ENCODE results near the gene ZYX.

Gene ZYX

GRCh38 chr7:143384661-143385631, 3.8 kb downstream of the ZYX start:
- Histone ChIP-seq H3K27ac (ENCODE audit: low read depth, low read length) (no peak overlapping the region), H3K4me1 (ENCODE audit: control insufficient read depth in 1 of 2, insufficient read depth in 2 of 2, low read length in 2 of 2) (peaks cover 49 to 56% of the 10 kb centered on the region in 2 donors), H3K4me3 (ENCODE audit: low read depth in 1 of 2, low read length in 2 of 2) (peak overlapping the region; percentile 19 to 92), H3K36me3 (ENCODE audit: control insufficient read depth in 1 of 2, insufficient read depth in 2 of 2, low read length in 2 of 2) (peaks cover 18 to 25% of the 10 kb centered on the region in 2 donors), H3K9ac (ENCODE audit: low read depth in 1 of 2, low read length in 2 of 2) (peak overlapping the region in 1 of 2 donors; percentile 4), H3K9me3 (ENCODE audit: control insufficient read depth in 1 of 2, low read length in 2 of 2) (no peaks in the 10 kb centered on the region), H3K27me3 (ENCODE audit: control insufficient read depth in 1 of 2, insufficient read depth in 2 of 2, low read length in 2 of 2) (no peaks in the 10 kb centered on the region)

- H3K9ac ChIP-seq (ENCODE audit: low read depth in 1 of 2, low read length in 2 of 2), result peak overlapping the region in 1 of 2 donors; percentile 32
- peaks cover 28 to 36% of the 10 kb centered on the region in 2 donors for H3K36me3 ChIP-seq (ENCODE audit: control insufficient read depth in 1 of 2, insufficient read depth in 2 of 2, low read length in 2 of 2)
- peaks cover 48 to 55% of the 10 kb centered on the region in 2 donors for H3K4me1 ChIP-seq (ENCODE audit: control insufficient read depth in 1 of 2, insufficient read depth in 2 of 2, low read length in 2 of 2)
- no peaks in the 10 kb centered on the region for H3K27me3 ChIP-seq (ENCODE audit: control insufficient read depth in 1 of 2, insufficient read depth in 2 of 2, low read length in 2 of 2)
- no peak overlapping the region for H3K27ac ChIP-seq (ENCODE audit: low read depth, low read length)
- no peaks in the 10 kb centered on the region for H3K9me3 ChIP-seq (ENCODE audit: control insufficient read depth in 1 of 2, low read length in 2 of 2)
- peak overlapping the region in 1 of 2 donors; percentile 54 for H3K4me3 ChIP-seq (ENCODE audit: low read depth in 1 of 2, low read length in 2 of 2)
Measured at GRCh38 chr7:143385891-143386781, 5.0 kb downstream of the ZYX start.

DNA sequence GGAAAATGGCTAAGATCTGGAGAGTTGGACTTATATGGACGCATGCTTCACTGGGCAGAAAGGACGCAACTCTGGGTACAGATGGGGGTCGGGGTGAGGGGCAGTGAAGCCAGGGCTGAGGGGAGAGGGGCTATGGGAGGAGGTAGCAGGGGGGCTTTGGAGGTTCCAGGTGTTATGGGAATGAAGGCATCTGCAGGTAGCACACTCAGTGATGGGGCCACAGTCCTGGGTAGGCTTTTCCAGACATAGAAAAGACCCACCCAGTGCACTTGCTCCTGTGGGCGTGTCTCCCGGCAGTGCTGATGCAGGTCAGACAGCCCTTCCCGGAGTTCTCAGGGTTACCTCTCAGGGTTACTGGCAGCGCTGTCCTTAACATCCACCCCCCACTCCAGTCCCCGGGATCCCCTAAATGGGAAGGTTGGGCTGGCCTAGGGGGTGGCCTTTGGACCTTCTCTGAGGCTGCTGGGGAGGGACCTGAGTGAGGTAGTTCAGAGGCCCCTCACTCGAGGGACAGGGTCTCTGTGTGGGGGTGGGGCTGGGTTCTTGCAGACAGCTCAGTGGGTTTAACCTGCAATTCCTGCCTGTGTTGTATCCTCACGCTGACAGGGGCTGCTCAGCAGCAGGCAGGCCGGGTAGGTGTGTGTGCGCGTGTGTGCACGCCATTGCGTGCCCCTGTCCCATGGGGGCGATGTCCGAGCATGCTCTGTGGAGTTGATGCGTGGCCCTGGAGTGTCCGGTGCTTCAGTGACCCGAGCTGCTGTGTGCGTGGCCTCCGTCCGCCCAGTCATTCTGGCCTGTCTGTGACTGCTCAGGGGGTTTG, 6.2 kb downstream of the ZYX start:
- Histone ChIP-seq H3K4me1 (ENCODE audit: control insufficient read depth in 1 of 2, insufficient read depth in 2 of 2, low read length in 2 of 2) (peaks cover 58 to 60% of the 10 kb centered on the region in 2 donors), H3K36me3 (ENCODE audit: control insufficient read depth in 1 of 2, insufficient read depth in 2 of 2, low read length in 2 of 2) (peaks cover 35 to 43% of the 10 kb centered on the region in 2 donors), H3K4me3 (ENCODE audit: low read depth in 1 of 2, low read length in 2 of 2) (no peak overlapping the region), H3K27ac (ENCODE audit: low read depth, low read length) (no peak overlapping the region), H3K9me3 (ENCODE audit: control insufficient read depth in 1 of 2, low read length in 2 of 2) (no peaks in the 10 kb centered on the region), H3K9ac (ENCODE audit: low read depth in 1 of 2, low read length in 2 of 2) (no peak overlapping the region), H3K27me3 (ENCODE audit: control insufficient read depth in 1 of 2, insufficient read depth in 2 of 2, low read length in 2 of 2) (no peaks in the 10 kb centered on the region)

DNA sequence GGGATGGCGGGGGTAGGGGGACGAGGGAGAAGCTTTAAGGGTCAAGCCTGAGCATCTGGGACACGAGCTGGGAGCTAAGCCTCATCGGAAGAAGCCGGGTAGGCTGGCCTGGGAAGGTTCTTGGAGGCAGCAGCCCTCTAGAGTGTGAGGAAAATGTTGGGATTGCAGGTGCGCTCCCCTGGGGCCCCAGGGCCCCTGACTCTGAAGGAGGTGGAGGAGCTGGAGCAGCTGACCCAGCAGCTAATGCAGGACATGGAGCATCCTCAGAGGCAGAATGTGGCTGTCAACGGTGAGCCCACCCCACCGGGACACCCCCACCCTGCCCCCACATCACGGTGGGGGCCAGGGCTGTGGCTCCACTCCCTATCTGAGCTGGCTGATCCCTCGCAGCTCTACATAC, 6.9 kb downstream of the ZYX start:
- no peak overlapping the region for H3K4me3 ChIP-seq (ENCODE audit: low read depth in 1 of 2, low read length in 2 of 2)
- H3K9me3 ChIP-seq (ENCODE audit: control insufficient read depth in 1 of 2, low read length in 2 of 2), result no peaks in the 10 kb centered on the region
- H3K27ac ChIP-seq (ENCODE audit: low read depth, low read length), result no peak overlapping the region
- H3K9ac ChIP-seq (ENCODE audit: low read depth in 1 of 2, low read length in 2 of 2), result no peak overlapping the region
- H3K4me1 ChIP-seq (ENCODE audit: control insufficient read depth in 1 of 2, insufficient read depth in 2 of 2, low read length in 2 of 2), result peaks cover 55 to 59% of the 10 kb centered on the region in 2 donors
- H3K36me3 ChIP-seq (ENCODE audit: control insufficient read depth in 1 of 2, insufficient read depth in 2 of 2, low read length in 2 of 2), result peaks cover 35 to 43% of the 10 kb centered on the region in 2 donors
- no peaks in the 10 kb centered on the region for H3K27me3 ChIP-seq (ENCODE audit: control insufficient read depth in 1 of 2, insufficient read depth in 2 of 2, low read length in 2 of 2)

- peaks cover 35 to 46% of the 10 kb centered on the region in 2 donors for H3K36me3 ChIP-seq (ENCODE audit: control insufficient read depth in 1 of 2, insufficient read depth in 2 of 2, low read length in 2 of 2)
- no peaks in the 10 kb centered on the region for H3K27me3 ChIP-seq (ENCODE audit: control insufficient read depth in 1 of 2, insufficient read depth in 2 of 2, low read length in 2 of 2)
- H3K9ac ChIP-seq (ENCODE audit: low read depth in 1 of 2, low read length in 2 of 2), result no peak overlapping the region
- no peak overlapping the region for H3K27ac ChIP-seq (ENCODE audit: low read depth, low read length)
- no peak overlapping the region for H3K4me3 ChIP-seq (ENCODE audit: low read depth in 1 of 2, low read length in 2 of 2)
- no peaks in the 10 kb centered on the region for H3K9me3 ChIP-seq (ENCODE audit: control insufficient read depth in 1 of 2, low read length in 2 of 2)
- peaks cover 56 to 59% of the 10 kb centered on the region in 2 donors for H3K4me1 ChIP-seq (ENCODE audit: control insufficient read depth in 1 of 2, insufficient read depth in 2 of 2, low read length in 2 of 2)
Measured at GRCh38 chr7:143388491-143389101, 7.5 kb downstream of the ZYX start.

GRCh38 chr7:143389316-143390103, 8.4 kb downstream of the ZYX start:
- Histone ChIP-seq H3K9me3 (ENCODE audit: control insufficient read depth in 1 of 2, low read length in 2 of 2) (no peaks in the 10 kb centered on the region), H3K4me3 (ENCODE audit: low read depth in 1 of 2, low read length in 2 of 2) (no peak overlapping the region), H3K27me3 (ENCODE audit: control insufficient read depth in 1 of 2, insufficient read depth in 2 of 2, low read length in 2 of 2) (no peaks in the 10 kb centered on the region), H3K4me1 (ENCODE audit: control insufficient read depth in 1 of 2, insufficient read depth in 2 of 2, low read length in 2 of 2) (peaks cover 53% of the 10 kb centered on the region in 2 donors), H3K9ac (ENCODE audit: low read depth in 1 of 2, low read length in 2 of 2) (no peak overlapping the region), H3K36me3 (ENCODE audit: control insufficient read depth in 1 of 2, insufficient read depth in 2 of 2, low read length in 2 of 2) (peaks cover 35 to 51% of the 10 kb centered on the region in 2 donors), H3K27ac (ENCODE audit: low read depth, low read length) (no peak overlapping the region)

- no peak overlapping the region for H3K27ac ChIP-seq (ENCODE audit: low read depth, low read length)
Measured at GRCh38 chr7:143390104-143390772, 9.1 kb downstream of the ZYX start.

GRCh38 chr7:143390773-143391317, 9.7 kb downstream of the ZYX start:
- Histone ChIP-seq H3K36me3 (ENCODE audit: control insufficient read depth in 1 of 2, insufficient read depth in 2 of 2, low read length in 2 of 2) (peaks cover 34 to 65% of the 10 kb centered on the region in 2 donors), H3K9me3 (ENCODE audit: control insufficient read depth in 1 of 2, low read length in 2 of 2) (no peaks in the 10 kb centered on the region), H3K27me3 (ENCODE audit: control insufficient read depth in 1 of 2, insufficient read depth in 2 of 2, low read length in 2 of 2) (no peaks in the 10 kb centered on the region), H3K27ac (ENCODE audit: low read depth, low read length) (no peak overlapping the region), H3K4me3 (ENCODE audit: low read depth in 1 of 2, low read length in 2 of 2) (no peak overlapping the region), H3K9ac (ENCODE audit: low read depth in 1 of 2, low read length in 2 of 2) (no peak overlapping the region), H3K4me1 (ENCODE audit: control insufficient read depth in 1 of 2, insufficient read depth in 2 of 2, low read length in 2 of 2) (peaks cover 47 to 56% of the 10 kb centered on the region in 2 donors)

More at GRCh38 chr7:143390104-143390772, 9.1 kb downstream of the ZYX start:
- Histone ChIP-seq H3K4me1 (ENCODE audit: control insufficient read depth in 1 of 2, insufficient read depth in 2 of 2, low read length in 2 of 2) (peaks cover 45 to 54% of the 10 kb centered on the region in 2 donors), H3K36me3 (ENCODE audit: control insufficient read depth in 1 of 2, insufficient read depth in 2 of 2, low read length in 2 of 2) (peaks cover 32 to 58% of the 10 kb centered on the region in 2 donors), H3K4me3 (ENCODE audit: low read depth in 1 of 2, low read length in 2 of 2) (no peak overlapping the region), H3K9me3 (ENCODE audit: control insufficient read depth in 1 of 2, low read length in 2 of 2) (no peaks in the 10 kb centered on the region), H3K9ac (ENCODE audit: low read depth in 1 of 2, low read length in 2 of 2) (no peak overlapping the region), H3K27me3 (ENCODE audit: control insufficient read depth in 1 of 2, insufficient read depth in 2 of 2, low read length in 2 of 2) (no peaks in the 10 kb centered on the region)
